Effector memory CD4-positive, alpha-beta T cell (primary cell): ENCODE results near the gene CTNND2.

Experiments used
- DNase-seq, 3 donors: peaks; one replicate each; pipeline ENCODE4 v3.0.0-alpha.2; 2020
- H3K27ac ChIP-seq: 2 replicates; pipeline ENCODE4 v1.7.0; 2013; ENCODE audit warnings: mild to moderate bottlenecking, low read length, moderate library complexity; ENCODE audit not compliant: insufficient read depth, poor library complexity, severe bottlenecking
- H3K27me3 ChIP-seq: replicated peaks from 2 replicates; pipeline ENCODE4 v1.7.0; 2013; ENCODE audit warnings: mild to moderate bottlenecking, low read length; ENCODE audit not compliant: insufficient read depth, control insufficient read depth, poor library complexity, severe bottlenecking
- H3K36me3 ChIP-seq: 2 replicates; pipeline ENCODE4 v1.7.0; 2013; ENCODE audit warnings: mild to moderate bottlenecking, low read length, moderate library complexity; ENCODE audit not compliant: control insufficient read depth, insufficient read depth
- H3K4me1 ChIP-seq: 2 replicates; pipeline ENCODE4 v1.7.0; 2013; ENCODE audit warnings: low read length, mild to moderate bottlenecking; ENCODE audit not compliant: control insufficient read depth, insufficient read depth, poor library complexity, severe bottlenecking
- H3K4me3 ChIP-seq: 2 replicates; pipeline ENCODE4 v1.7.0; 2013; ENCODE audit warnings: low read length, low read depth, mild to moderate bottlenecking; ENCODE audit not compliant: insufficient read depth, poor library complexity, severe bottlenecking
- H3K9me3 ChIP-seq: 2 replicates; pipeline ENCODE4 v1.7.0; 2013; ENCODE audit warnings: mild to moderate bottlenecking, low read length, moderate library complexity; ENCODE audit not compliant: control insufficient read depth

Gene CTNND2

DNA sequence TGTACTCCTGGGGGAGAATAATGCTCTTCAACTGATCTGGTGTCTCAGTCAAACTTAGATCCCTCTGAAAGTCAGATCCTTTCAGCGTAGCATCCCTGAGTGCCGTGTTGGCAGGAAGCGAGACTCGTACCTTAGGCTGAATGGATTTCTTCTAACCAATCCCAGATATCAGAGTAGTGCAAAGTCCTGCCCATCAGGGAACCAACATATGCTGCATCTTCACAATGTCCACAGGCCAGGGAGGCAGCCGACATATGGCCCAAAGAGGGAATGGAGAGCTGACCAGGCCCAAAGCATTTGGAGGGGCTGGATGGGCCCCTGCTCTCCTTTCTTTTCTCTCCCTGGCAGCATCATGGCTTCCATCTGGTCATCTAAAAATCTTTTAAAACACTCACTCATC is 646.2 kb downstream of the CTNND2 start:
- Histone ChIP-seq H3K9me3 (no peaks in the 10 kb centered on the region), H3K27ac (no peak overlapping the region), H3K4me1 (no peaks in the 10 kb centered on the region), H3K4me3 (no peak overlapping the region), H3K36me3 (no peaks in the 10 kb centered on the region), H3K27me3 (no peaks in the 10 kb centered on the region)
- no peak for DNase-seq

DNA sequence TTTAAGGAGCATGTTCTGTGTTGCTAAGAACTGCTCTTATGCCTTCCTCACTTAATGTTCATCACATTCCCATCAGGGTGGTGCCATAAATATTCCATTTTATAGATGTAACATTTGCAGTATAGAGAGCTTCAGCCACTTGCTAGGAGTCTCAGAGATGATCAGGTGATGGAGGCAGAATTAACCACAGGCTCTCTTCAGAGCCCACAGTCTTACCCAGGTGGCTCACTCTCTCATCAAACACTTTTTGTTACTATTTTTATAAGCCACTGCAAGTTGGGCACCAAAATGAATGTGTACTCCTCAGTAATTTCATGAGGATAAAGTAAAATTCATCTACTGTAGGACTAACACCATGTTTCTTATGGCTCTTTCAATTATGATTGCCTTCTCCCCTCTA is 651.7 kb downstream of the CTNND2 start:
- H3K9me3 ChIP-seq: no peaks in the 10 kb centered on the region
- H3K4me1 ChIP-seq: no peaks in the 10 kb centered on the region
- no peak for DNase-seq
- no peaks in the 10 kb centered on the region for H3K36me3 ChIP-seq
- H3K27me3 ChIP-seq: no peaks in the 10 kb centered on the region
- H3K27ac ChIP-seq: no peak overlapping the region
- no peak overlapping the region for H3K4me3 ChIP-seq

DNA sequence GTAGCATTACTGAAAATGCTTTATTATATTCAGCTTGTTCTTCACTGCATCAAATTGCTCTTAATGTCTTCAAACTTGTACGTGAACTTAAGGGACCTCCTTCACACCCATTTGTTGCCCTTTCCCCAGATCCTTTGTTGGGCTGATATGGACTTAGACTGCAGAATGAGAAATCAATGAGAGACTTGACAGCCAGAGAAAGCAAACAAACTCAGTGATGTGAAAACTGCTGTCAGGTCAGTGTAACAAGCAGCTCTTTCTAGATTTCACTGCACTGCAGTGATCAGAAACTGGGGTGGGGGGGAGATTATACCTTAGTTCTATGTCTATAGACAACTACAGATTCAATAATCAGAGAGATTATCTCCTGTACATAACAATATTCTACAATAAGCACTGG is 652.2 kb downstream of the CTNND2 start:
- DNase-seq: no peak
- no peaks in the 10 kb centered on the region for H3K4me1 ChIP-seq
- no peak overlapping the region for H3K27ac ChIP-seq
- no peaks in the 10 kb centered on the region for H3K9me3 ChIP-seq
- H3K27me3 ChIP-seq: no peaks in the 10 kb centered on the region
- H3K4me3 ChIP-seq: no peak overlapping the region
- no peaks in the 10 kb centered on the region for H3K36me3 ChIP-seq

DNA sequence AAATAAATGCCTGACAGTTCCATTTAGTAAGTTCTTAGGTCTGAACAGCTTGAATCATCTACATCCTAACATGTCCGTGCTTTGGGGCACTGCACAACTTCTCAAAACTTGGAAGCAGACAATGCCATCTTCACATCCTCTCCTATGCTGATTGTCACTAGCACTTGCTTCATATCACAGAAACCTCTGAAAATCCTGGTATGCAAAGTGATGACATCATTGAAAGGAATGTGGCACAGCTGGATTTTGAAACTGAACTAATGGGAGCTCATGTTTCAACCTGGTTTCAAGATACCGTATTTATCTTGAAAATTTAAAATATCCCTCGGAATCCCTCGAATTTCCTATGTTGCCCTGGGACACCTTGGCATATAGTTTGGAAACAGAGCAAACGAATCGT is 653.0 kb downstream of the CTNND2 start:
- Histone ChIP-seq H3K4me3 (no peak overlapping the region), H3K9me3 (no peaks in the 10 kb centered on the region), H3K27me3 (no peaks in the 10 kb centered on the region), H3K4me1 (no peaks in the 10 kb centered on the region), H3K36me3 (no peaks in the 10 kb centered on the region), H3K27ac (no peak overlapping the region)
- no peak for DNase-seq

DNA sequence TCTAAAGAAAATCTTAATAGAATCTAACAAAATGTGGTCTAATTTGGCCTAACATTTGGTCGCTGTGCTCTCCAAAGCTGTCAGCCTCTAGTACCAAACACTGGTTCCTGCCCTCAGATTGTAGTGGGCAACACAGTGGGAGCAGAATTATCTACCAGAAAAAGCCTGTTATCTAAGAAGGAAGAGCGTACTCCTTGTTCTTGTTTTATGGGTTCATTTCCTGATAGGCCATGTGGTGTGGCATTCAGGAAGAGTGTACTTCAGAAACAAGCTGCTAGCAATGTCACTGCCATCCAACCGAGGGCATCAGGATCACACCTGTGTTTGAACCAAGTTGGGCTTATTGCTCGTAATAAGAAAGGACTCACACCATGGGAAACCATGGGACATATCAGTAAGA is 655.3 kb downstream of the CTNND2 start:
- Histone ChIP-seq H3K27me3 (no peaks in the 10 kb centered on the region), H3K4me1 (no peaks in the 10 kb centered on the region), H3K9me3 (no peaks in the 10 kb centered on the region), H3K27ac (no peak overlapping the region), H3K4me3 (no peak overlapping the region), H3K36me3 (no peaks in the 10 kb centered on the region)
- no peak for DNase-seq

DNA sequence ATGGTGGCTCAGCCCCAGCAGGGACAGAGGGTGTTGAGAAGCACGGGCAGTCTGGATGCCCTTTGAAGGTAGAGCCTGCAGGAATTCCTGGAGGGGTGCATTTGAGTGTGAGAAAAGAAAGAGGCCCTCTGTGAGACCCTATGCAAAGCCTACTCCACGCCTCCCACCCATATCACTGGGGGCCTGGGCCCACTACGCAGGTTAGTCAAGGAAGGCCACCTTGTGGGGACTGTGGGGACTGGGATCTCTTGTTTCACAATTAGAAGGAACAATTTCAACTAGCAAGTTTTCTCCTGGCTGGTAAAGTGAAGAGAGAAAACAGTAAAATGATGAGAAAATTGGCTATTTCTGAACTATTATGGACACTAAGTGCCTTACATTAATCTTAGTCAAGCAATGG is 657.0 kb downstream of the CTNND2 start:
- H3K9me3 ChIP-seq: no peaks in the 10 kb centered on the region
- no peak overlapping the region for H3K4me3 ChIP-seq
- no peaks in the 10 kb centered on the region for H3K36me3 ChIP-seq
- no peak for DNase-seq
- no peaks in the 10 kb centered on the region for H3K27me3 ChIP-seq
- H3K27ac ChIP-seq: no peak overlapping the region
- H3K4me1 ChIP-seq: no peaks in the 10 kb centered on the region

DNA sequence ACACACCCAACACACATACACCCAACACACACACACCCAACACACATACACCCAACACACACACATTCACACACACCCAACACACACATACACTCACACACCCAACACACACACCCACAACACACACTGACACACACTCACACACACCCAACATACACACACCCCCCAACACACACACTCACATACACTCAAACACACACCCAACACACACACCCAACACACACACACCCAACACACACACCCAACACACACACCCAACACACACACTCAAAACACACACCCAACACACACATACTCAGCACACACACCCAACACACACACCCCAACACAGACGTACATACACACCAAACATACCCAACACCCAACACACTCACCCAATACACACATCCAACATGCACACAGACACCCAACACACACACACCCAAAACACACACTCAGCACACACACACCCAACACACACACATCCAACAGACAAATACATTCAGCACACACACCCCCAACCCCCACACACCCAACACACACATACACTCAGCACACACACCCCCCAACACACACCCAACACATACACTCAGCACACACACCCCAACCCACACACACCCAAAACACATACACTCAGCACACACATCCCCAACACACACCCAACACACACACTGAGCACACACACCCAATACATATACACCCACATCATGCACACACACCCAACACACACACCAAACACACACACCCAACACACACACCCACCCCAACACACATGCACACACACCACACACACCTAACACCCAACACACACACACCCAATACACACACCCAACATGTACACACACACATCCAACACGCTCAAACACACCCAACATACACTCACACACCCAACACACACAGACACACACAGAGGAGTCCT is 663.7 kb downstream of the CTNND2 start:
- Histone ChIP-seq H3K4me3 (no peak overlapping the region), H3K27ac (no peak overlapping the region), H3K36me3 (no peaks in the 10 kb centered on the region), H3K27me3 (no peaks in the 10 kb centered on the region), H3K9me3 (no peaks in the 10 kb centered on the region), H3K4me1 (no peaks in the 10 kb centered on the region)
- DNase-seq: no peak

DNA sequence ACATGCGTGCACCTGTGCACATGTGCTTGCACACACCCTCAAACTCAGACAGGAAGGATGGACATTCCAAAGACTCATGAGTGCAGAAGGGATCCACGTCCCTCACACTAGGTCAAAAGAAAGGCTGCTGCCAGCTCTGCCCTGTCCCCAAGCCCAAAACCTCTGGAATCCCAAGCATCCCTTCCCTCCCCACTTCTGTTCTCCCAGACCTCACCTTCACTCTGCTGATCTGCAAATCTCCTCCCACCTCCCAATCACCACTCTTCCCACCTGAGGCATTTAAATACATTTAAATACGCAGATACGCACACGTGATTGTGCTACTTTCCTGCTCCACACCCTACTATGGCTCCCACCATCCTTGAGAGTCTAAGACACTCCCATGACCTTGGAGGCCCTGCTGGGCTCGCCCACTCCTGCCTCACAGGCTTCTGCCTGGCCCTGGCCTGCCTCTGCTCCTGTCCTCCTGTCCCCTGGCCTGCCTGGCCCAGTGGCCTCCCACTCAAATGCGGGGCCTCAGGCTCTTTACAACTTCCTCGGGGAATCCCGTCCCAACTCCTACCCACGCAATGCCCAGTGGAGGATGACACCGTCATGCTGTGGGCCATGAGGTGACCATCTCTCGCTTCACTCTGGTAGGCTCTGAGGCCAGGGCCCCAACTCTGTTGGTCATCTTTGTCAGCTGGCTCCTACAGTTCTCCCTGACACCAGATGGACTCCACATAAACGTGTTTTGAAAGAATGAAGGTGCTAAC is 664.8 kb downstream of the CTNND2 start:
- Histone ChIP-seq H3K9me3 (no peaks in the 10 kb centered on the region), H3K36me3 (no peaks in the 10 kb centered on the region), H3K4me3 (no peak overlapping the region), H3K27ac (no peak overlapping the region), H3K27me3 (no peaks in the 10 kb centered on the region), H3K4me1 (peaks cover 4% of the 10 kb centered on the region)
- no peak for DNase-seq

DNA sequence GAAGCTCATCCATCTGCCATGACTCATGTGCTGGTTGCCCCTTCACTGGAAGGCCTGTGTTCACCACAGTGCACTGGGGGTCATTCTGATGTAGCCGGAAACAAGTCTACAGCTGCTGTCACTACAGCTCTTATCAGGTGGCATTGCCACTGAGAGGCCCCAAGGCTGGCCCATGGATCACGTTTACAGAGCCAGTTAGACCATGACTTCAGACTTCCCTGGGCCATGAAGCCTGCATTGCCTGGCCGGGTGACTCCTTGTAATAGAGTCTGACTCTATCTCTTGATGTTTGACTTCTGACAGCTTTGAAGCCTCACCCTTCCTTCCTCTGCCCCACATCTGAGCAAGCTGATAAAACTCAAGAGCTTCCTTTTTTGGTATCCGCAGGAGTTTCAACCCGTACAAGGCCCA is 669.7 kb downstream of the CTNND2 start:
- H3K36me3 ChIP-seq: no peaks in the 10 kb centered on the region
- peaks cover 14% of the 10 kb centered on the region for H3K4me1 ChIP-seq
- H3K9me3 ChIP-seq: no peaks in the 10 kb centered on the region
- no peaks in the 10 kb centered on the region for H3K27me3 ChIP-seq
- no peak overlapping the region for H3K27ac ChIP-seq
- no peak overlapping the region for H3K4me3 ChIP-seq
- DNase-seq: no peak

DNA sequence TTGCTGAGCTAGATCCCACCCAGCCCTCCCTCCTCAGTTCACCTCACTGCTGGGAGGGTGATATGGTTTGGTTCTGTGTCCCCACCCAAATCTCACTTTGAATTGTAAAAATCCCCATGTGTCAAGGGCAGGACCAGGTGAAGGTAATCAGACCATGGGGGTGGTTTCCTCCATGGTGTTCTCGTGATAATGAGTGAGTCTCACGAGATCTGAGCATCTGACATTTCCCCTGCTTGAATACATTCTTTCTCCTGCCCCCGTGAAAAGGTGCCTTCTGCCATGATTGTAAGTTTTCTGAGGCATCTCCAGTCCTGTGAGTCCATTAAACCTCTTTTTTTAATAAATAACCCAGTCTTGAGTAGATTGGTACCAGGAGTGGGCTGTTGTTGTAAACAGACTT is 673.4 kb downstream of the CTNND2 start:
- peaks cover 14% of the 10 kb centered on the region for H3K4me1 ChIP-seq
- no peaks in the 10 kb centered on the region for H3K9me3 ChIP-seq
- DNase-seq: no peak
- no peaks in the 10 kb centered on the region for H3K27me3 ChIP-seq
- H3K4me3 ChIP-seq: no peak overlapping the region
- no peak overlapping the region for H3K27ac ChIP-seq
- no peaks in the 10 kb centered on the region for H3K36me3 ChIP-seq
